Urinary bladder (tissue), 4 donors: ENCODE measurements around the gene COL10A1. TPM values are rescaled to one million over a fixed set of nuclear protein-coding genes. Genes with fewer than 3 reads are reported as not detected.

Experiments
- DNase-seq: peaks from one replicate; pipeline ENCODE4 v3.0.0-alpha.2; 2015; ENCODE audit errors: extremely low spot score
- H3K27ac ChIP-seq: one replicate; pipeline ENCODE4 v1.5.1; 2013; ENCODE audit warnings: low read depth, mild to moderate bottlenecking, moderate library complexity
- H3K36me3 ChIP-seq: one replicate; pipeline ENCODE4 v1.6.1; 2013; ENCODE audit warnings: mild to moderate bottlenecking, moderate library complexity; ENCODE audit not compliant: insufficient read depth
- H3K4me1 ChIP-seq: one replicate; pipeline ENCODE4 v1.6.1; 2013; ENCODE audit warnings: mild to moderate bottlenecking, moderate library complexity; ENCODE audit not compliant: insufficient read depth
- H3K4me3 ChIP-seq: one replicate; pipeline ENCODE4 v1.5.1; 2013; ENCODE audit warnings: low read depth, low read length
- WGBS: extraction: QIAGEN DNeasy Blood & Tissue Kit; methylation state at CpG from one replicate; pipeline ENCODE4 v1.1.7; 2013; 5-methylcytosine and 5-hydroxymethylcytosine counted together
- polyA plus RNA-seq: library from polyadenylated mRNA; stranded (reverse); fragments of 200-250 nt; gene quantifications from one replicate; pipeline ENCODE4 v1.2.3, GENCODE V29; 2013
- total RNA-seq: library from RNA; depleted of rRNA; stranded (reverse); fragments of >200 nt; gene quantifications from one replicate; pipeline ENCODE4 v1.2.3, GENCODE V29; 2014
- donor health status: healthy with polysubstance abuse.
- donor health status: healthy.

Gene COL10A1
- total and polyA plus RNA-seq, 2 donors = 0.79 TPM; not detected in 1

GRCh38 chr6:116088946-116089345 is 37.0 kb downstream of the COL10A1 start:
- Histone ChIP-seq H3K4me1 (no peaks in the 10 kb centered on the region), H3K4me3 (no peak overlapping the region), H3K27ac (no peak overlapping the region)

GRCh38 chr6:116087437-116088027 is 38.4 kb downstream of the COL10A1 start:
- no peak for DNase-seq
- WGBS = 53% methylated on average over 4 of the region's 4 CpGs
- no peak overlapping the region for H3K4me3 ChIP-seq
- no peaks in the 10 kb centered on the region for H3K4me1 ChIP-seq
- H3K36me3 ChIP-seq = no peaks in the 10 kb centered on the region
- no peak overlapping the region for H3K27ac ChIP-seq

More at GRCh38 chr6:116088946-116089345, 37.0 kb downstream of the COL10A1 start:
- no peak for DNase-seq
- no peaks in the 10 kb centered on the region for H3K36me3 ChIP-seq

GRCh38 chr6:116084284-116084683 is 41.6 kb downstream of the COL10A1 start:
- no peaks in the 10 kb centered on the region for H3K36me3 ChIP-seq
- no peak overlapping the region for H3K4me3 ChIP-seq
- DNase-seq = no peak
- no peaks in the 10 kb centered on the region for H3K4me1 ChIP-seq
- 78% methylated on average over 2 of the region's 2 CpGs for WGBS
- H3K27ac ChIP-seq = no peak overlapping the region

- 92% methylated on average over 5 of the region's 5 CpGs for WGBS
- H3K27ac ChIP-seq = no peak overlapping the region
- no peaks in the 10 kb centered on the region for H3K4me1 ChIP-seq
- DNase-seq = no peak
- H3K36me3 ChIP-seq = no peaks in the 10 kb centered on the region
- H3K4me3 ChIP-seq = no peak overlapping the region
Observed at GRCh38 chr6:116083052-116083451, 42.9 kb downstream of the COL10A1 start.

GRCh38 chr6:116078945-116079344 is 47.0 kb downstream of the COL10A1 start:
- DNase-seq = no peak
- WGBS = 99% methylated on average over 3 of the region's 3 CpGs
- H3K4me3 ChIP-seq = no peak overlapping the region
- H3K4me1 ChIP-seq = no peaks in the 10 kb centered on the region
- H3K36me3 ChIP-seq = no peaks in the 10 kb centered on the region
- no peak overlapping the region for H3K27ac ChIP-seq

- 73% methylated on average over 3 of the region's 3 CpGs for WGBS
- Histone ChIP-seq H3K27ac (no peak overlapping the region), H3K4me3 (no peak overlapping the region), H3K4me1 (no peaks in the 10 kb centered on the region), H3K36me3 (no peaks in the 10 kb centered on the region)
- DNase-seq = no peak
Observed at GRCh38 chr6:116078522-116078921, 47.4 kb downstream of the COL10A1 start.

- Histone ChIP-seq H3K4me3 (no peak overlapping the region), H3K27ac (no peak overlapping the region), H3K36me3 (no peaks in the 10 kb centered on the region), H3K4me1 (no peaks in the 10 kb centered on the region)
- DNase-seq = no peak
- WGBS = 90% methylated on average over 2 of the region's 2 CpGs
Observed at GRCh38 chr6:116074732-116075390, 51.1 kb downstream of the COL10A1 start.

- H3K4me1 ChIP-seq = no peaks in the 10 kb centered on the region
- DNase-seq = no peak
- no peak overlapping the region for H3K4me3 ChIP-seq
- 81% methylated on average over 2 of the region's 2 CpGs for WGBS
- no peaks in the 10 kb centered on the region for H3K36me3 ChIP-seq
- no peak overlapping the region for H3K27ac ChIP-seq
Observed at GRCh38 chr6:116073765-116074440, 52.0 kb downstream of the COL10A1 start.

GRCh38 chr6:116072368-116072767 is 53.6 kb downstream of the COL10A1 start:
- no peaks in the 10 kb centered on the region for H3K4me1 ChIP-seq
- no peak overlapping the region for H3K4me3 ChIP-seq
- 56% methylated on average over 1 of the region's 1 CpG for WGBS
- H3K27ac ChIP-seq = no peak overlapping the region
- no peak for DNase-seq
- no peaks in the 10 kb centered on the region for H3K36me3 ChIP-seq

GRCh38 chr6:116070616-116071389 is 55.1 kb downstream of the COL10A1 start:
- DNase-seq = no peak
- 53% methylated on average over 2 of the region's 2 CpGs for WGBS

GRCh38 chr6:116070101-116070500 is 55.8 kb downstream of the COL10A1 start:
- no peak overlapping the region for H3K27ac ChIP-seq
- WGBS = 64% methylated on average over 1 of the region's 1 CpG
- H3K4me3 ChIP-seq = no peak overlapping the region
- no peak for DNase-seq
- H3K36me3 ChIP-seq = no peaks in the 10 kb centered on the region
- H3K4me1 ChIP-seq = no peaks in the 10 kb centered on the region

More at GRCh38 chr6:116070616-116071389, 55.1 kb downstream of the COL10A1 start:
- Histone ChIP-seq H3K36me3 (no peaks in the 10 kb centered on the region), H3K27ac (no peak overlapping the region), H3K4me3 (no peak overlapping the region), H3K4me1 (no peaks in the 10 kb centered on the region)
